Measurements from ENCODE around the gene ZNF280C.
"Not testable (repeated sequence)": the region's sequence is repeated elsewhere in the genome, so short reads cannot be mapped to it uniquely, and the experiment has no call there.

The ZNF280C gene

GRCh38 chrX:130246084-130246483 is 22.6 kb downstream of the ZNF280C start:
- H3K4me1 ChIP-seq (ENCODE audit: insufficient read depth, low read length), result no peaks in the 10 kb centered on the region
- no peak overlapping the region for H3K4me3 ChIP-seq (ENCODE audit: low read length)
- peaks cover 25% of the 10 kb centered on the region for H3K36me3 ChIP-seq (ENCODE audit: insufficient read depth, low read length)
- no peaks in the 10 kb centered on the region for H3K9me3 ChIP-seq (ENCODE audit: low read length)
- H2AFZ ChIP-seq (ENCODE audit: low read depth, low read length), result no peak overlapping the region
- H3K27me3 ChIP-seq (ENCODE audit: insufficient read depth, low read length), result no peaks in the 10 kb centered on the region

- Histone ChIP-seq H3K36me3 (ENCODE audit: insufficient read depth, low read length) (peaks cover 29% of the 10 kb centered on the region), H3K4me1 (ENCODE audit: insufficient read depth, low read length) (no peaks in the 10 kb centered on the region), H3K27me3 (ENCODE audit: insufficient read depth, low read length) (no peaks in the 10 kb centered on the region), H2AFZ (ENCODE audit: low read depth, low read length) (no peak overlapping the region), H3K4me3 (ENCODE audit: low read length) (no peak overlapping the region), H3K9me3 (ENCODE audit: low read length) (no peaks in the 10 kb centered on the region)
Observed at GRCh38 chrX:130245441-130245840, 23.3 kb downstream of the ZNF280C start.

- H3K9me3 ChIP-seq (ENCODE audit: low read length); H3K4me1 ChIP-seq (ENCODE audit: insufficient read depth, low read length); H3K4me3 ChIP-seq (ENCODE audit: low read length); H3K27me3 ChIP-seq (ENCODE audit: insufficient read depth, low read length); H2AFZ ChIP-seq (ENCODE audit: low read depth, low read length): not testable (repeated sequence)
- H3K36me3 ChIP-seq (ENCODE audit: insufficient read depth, low read length), result peaks cover 35% of the 10 kb centered on the region
Observed at GRCh38 chrX:130231184-130231583, 37.5 kb downstream of the ZNF280C start.

GRCh38 chrX:130228871-130229270 is 39.8 kb downstream of the ZNF280C start:
- H3K9me3 ChIP-seq (ENCODE audit: low read length), result no peaks in the 10 kb centered on the region
- H3K4me3 ChIP-seq (ENCODE audit: low read length), result no peak overlapping the region
- no peaks in the 10 kb centered on the region for H3K4me1 ChIP-seq (ENCODE audit: insufficient read depth, low read length)
- H2AFZ ChIP-seq (ENCODE audit: low read depth, low read length), result no peak overlapping the region
- H3K36me3 ChIP-seq (ENCODE audit: insufficient read depth, low read length), result peaks cover 49% of the 10 kb centered on the region
- no peaks in the 10 kb centered on the region for H3K27me3 ChIP-seq (ENCODE audit: insufficient read depth, low read length)

GRCh38 chrX:130224810-130225209 is 43.9 kb downstream of the ZNF280C start:
- no peaks in the 10 kb centered on the region for H3K27me3 ChIP-seq (ENCODE audit: insufficient read depth, low read length)
- H3K4me1 ChIP-seq (ENCODE audit: insufficient read depth, low read length), result no peaks in the 10 kb centered on the region
- H3K36me3 ChIP-seq (ENCODE audit: insufficient read depth, low read length), result peaks cover 42% of the 10 kb centered on the region
- H2AFZ ChIP-seq (ENCODE audit: low read depth, low read length), result no peak overlapping the region
- H3K4me3 ChIP-seq (ENCODE audit: low read length), result no peak overlapping the region
- H3K9me3 ChIP-seq (ENCODE audit: low read length), result no peaks in the 10 kb centered on the region

- Histone ChIP-seq H3K27me3 (ENCODE audit: insufficient read depth, low read length) (no peaks in the 10 kb centered on the region), H3K4me3 (ENCODE audit: low read length) (no peak overlapping the region), H3K9me3 (ENCODE audit: low read length) (no peaks in the 10 kb centered on the region), H3K4me1 (ENCODE audit: insufficient read depth, low read length) (no peaks in the 10 kb centered on the region), H3K36me3 (ENCODE audit: insufficient read depth, low read length) (peaks cover 48% of the 10 kb centered on the region), H2AFZ (ENCODE audit: low read depth, low read length) (no peak overlapping the region)
Observed at GRCh38 chrX:130216320-130216719, 52.4 kb downstream of the ZNF280C start.

- no peak overlapping the region for H2AFZ ChIP-seq (ENCODE audit: low read depth, low read length)
- H3K36me3 ChIP-seq (ENCODE audit: insufficient read depth, low read length), result peaks cover 61% of the 10 kb centered on the region
- H3K4me3 ChIP-seq (ENCODE audit: low read length), result no peak overlapping the region
- H3K27me3 ChIP-seq (ENCODE audit: insufficient read depth, low read length), result no peaks in the 10 kb centered on the region
- H3K9me3 ChIP-seq (ENCODE audit: low read length), result no peaks in the 10 kb centered on the region
- no peaks in the 10 kb centered on the region for H3K4me1 ChIP-seq (ENCODE audit: insufficient read depth, low read length)
Observed at GRCh38 chrX:130213376-130213775, 55.3 kb downstream of the ZNF280C start.

GRCh38 chrX:130212371-130212770 is 56.3 kb downstream of the ZNF280C start:
- Histone ChIP-seq H3K4me1 (ENCODE audit: insufficient read depth, low read length) (no peaks in the 10 kb centered on the region), H2AFZ (ENCODE audit: low read depth, low read length) (no peak overlapping the region), H3K9me3 (ENCODE audit: low read length) (no peaks in the 10 kb centered on the region), H3K4me3 (ENCODE audit: low read length) (no peak overlapping the region), H3K27me3 (ENCODE audit: insufficient read depth, low read length) (no peaks in the 10 kb centered on the region), H3K36me3 (ENCODE audit: insufficient read depth, low read length) (peaks cover 62% of the 10 kb centered on the region)

GRCh38 chrX:130211415-130212186 is 57.1 kb downstream of the ZNF280C start:
- Histone ChIP-seq H3K27me3 (ENCODE audit: insufficient read depth, low read length) (no peaks in the 10 kb centered on the region), H3K4me3 (ENCODE audit: low read length) (no peak overlapping the region), H3K36me3 (ENCODE audit: insufficient read depth, low read length) (peaks cover 58% of the 10 kb centered on the region)

GRCh38 chrX:130204647-130205046 is 64.1 kb downstream of the ZNF280C start:
- Histone ChIP-seq H2AFZ (ENCODE audit: low read depth, low read length) (no peak overlapping the region), H3K36me3 (ENCODE audit: insufficient read depth, low read length) (peaks cover 23% of the 10 kb centered on the region)

More at GRCh38 chrX:130211415-130212186, 57.1 kb downstream of the ZNF280C start:
- Histone ChIP-seq H3K9me3 (ENCODE audit: low read length) (no peaks in the 10 kb centered on the region), H2AFZ (ENCODE audit: low read depth, low read length) (no peak overlapping the region), H3K4me1 (ENCODE audit: insufficient read depth, low read length) (no peaks in the 10 kb centered on the region)

GRCh38 chrX:130197464-130197863 is 71.2 kb downstream of the ZNF280C start:
- no peaks in the 10 kb centered on the region for H3K9me3 ChIP-seq (ENCODE audit: low read length)
- no peak overlapping the region for H2AFZ ChIP-seq (ENCODE audit: low read depth, low read length)
- no peaks in the 10 kb centered on the region for H3K4me1 ChIP-seq (ENCODE audit: insufficient read depth, low read length)
- no peak overlapping the region for H3K4me3 ChIP-seq (ENCODE audit: low read length)
- H3K27me3 ChIP-seq (ENCODE audit: insufficient read depth, low read length), result no peaks in the 10 kb centered on the region
- peaks cover 2% of the 10 kb centered on the region for H3K36me3 ChIP-seq (ENCODE audit: insufficient read depth, low read length)

More at GRCh38 chrX:130204647-130205046, 64.1 kb downstream of the ZNF280C start:
- H3K4me1 ChIP-seq (ENCODE audit: insufficient read depth, low read length), result no peaks in the 10 kb centered on the region
- no peaks in the 10 kb centered on the region for H3K9me3 ChIP-seq (ENCODE audit: low read length)
- no peaks in the 10 kb centered on the region for H3K27me3 ChIP-seq (ENCODE audit: insufficient read depth, low read length)
- no peak overlapping the region for H3K4me3 ChIP-seq (ENCODE audit: low read length)

- Histone ChIP-seq H3K4me1 (ENCODE audit: insufficient read depth, low read length) (no peaks in the 10 kb centered on the region), H3K4me3 (ENCODE audit: low read length) (no peak overlapping the region), H3K36me3 (ENCODE audit: insufficient read depth, low read length) (no peaks in the 10 kb centered on the region), H3K27me3 (ENCODE audit: insufficient read depth, low read length) (no peaks in the 10 kb centered on the region), H3K9me3 (ENCODE audit: low read length) (no peaks in the 10 kb centered on the region), H2AFZ (ENCODE audit: low read depth, low read length) (no peak overlapping the region)
Observed at GRCh38 chrX:130196466-130196865, 72.2 kb downstream of the ZNF280C start.

- no peaks in the 10 kb centered on the region for H3K9me3 ChIP-seq (ENCODE audit: low read length)
Observed at GRCh38 chrX:130190801-130191200, 77.9 kb downstream of the ZNF280C start.

GRCh38 chrX:130186651-130187050 is 82.0 kb downstream of the ZNF280C start:
- Histone ChIP-seq H3K36me3 (ENCODE audit: insufficient read depth, low read length) (no peaks in the 10 kb centered on the region), H3K4me3 (ENCODE audit: low read length) (no peak overlapping the region), H3K4me1 (ENCODE audit: insufficient read depth, low read length) (no peaks in the 10 kb centered on the region), H3K9me3 (ENCODE audit: low read length) (no peaks in the 10 kb centered on the region), H2AFZ (ENCODE audit: low read depth, low read length) (no peak overlapping the region), H3K27me3 (ENCODE audit: insufficient read depth, low read length) (no peaks in the 10 kb centered on the region)

More at GRCh38 chrX:130190801-130191200, 77.9 kb downstream of the ZNF280C start:
- Histone ChIP-seq H3K4me1 (ENCODE audit: insufficient read depth, low read length) (no peaks in the 10 kb centered on the region), H2AFZ (ENCODE audit: low read depth, low read length) (no peak overlapping the region), H3K27me3 (ENCODE audit: insufficient read depth, low read length) (no peaks in the 10 kb centered on the region), H3K4me3 (ENCODE audit: low read length) (no peak overlapping the region), H3K36me3 (ENCODE audit: insufficient read depth, low read length) (no peaks in the 10 kb centered on the region)

Data from neuron (in vitro differentiated cells).